IMR-90 (cell line): ENCODE measurements around the gene QKI. TPM values are rescaled to one million over a fixed set of nuclear protein-coding genes. Genes with fewer than 3 reads are reported as not detected.

Experiments used
- ATAC-seq: fragments of 200-7000 bp; cut with Tn5 transposase; 2 replicates; pipeline ENCODE4 v1.9.1; 2020; ENCODE audit warnings: low read depth, mild to moderate bottlenecking, moderate library complexity
- BruUV-seq: library from RNA; stranded (reverse); fragments of 400-500 nt; replicated peaks from 2 replicates; lab custom pipeline; 2021; lab: Mats Ljungman, UMichigan
- CTCF ChIA-PET: fragments of 300-600 bp; formaldehyde crosslinking; extraction: SDS; loops from one replicate; lab custom pipeline; 2021; ENCODE audit warnings: antibody characterized with exemption; lab: Yijun Ruan, JAX
- POLR2A ChIA-PET: fragments of 300-600 bp; sonication (Branson Sonifier 250); formaldehyde crosslinking; loops from one replicate; lab custom pipeline; 2022; ENCODE audit warnings: antibody characterized with exemption; ENCODE audit not compliant: unreplicated experiment; lab: Charles Lee
- DNase-seq: peaks from one replicate; pipeline ENCODE4 v3.0.0; 2013
- H2AFZ ChIP-seq: replicated peaks from 2 replicates; pipeline ENCODE3; 2013; ENCODE audit warnings: low read length, mild to moderate bottlenecking; ENCODE audit not compliant: poor library complexity
- H2AK5ac ChIP-seq: 2 replicates; pipeline ENCODE4 v1.6.1; 2013; ENCODE audit warnings: low read depth, low read length, inconsistent platforms
- H2AK9ac ChIP-seq: replicated peaks from 2 replicates; pipeline ENCODE3; 2013; ENCODE audit warnings: mild to moderate bottlenecking, low read depth, low read length, moderate library complexity; ENCODE audit not compliant: poor library complexity
- H2BK120ac ChIP-seq: 2 replicates; pipeline ENCODE4 v1.6.1; 2013; ENCODE audit warnings: low read depth, low read length, inconsistent platforms
- H2BK15ac ChIP-seq: 3 replicates; pipeline ENCODE4 v1.6.1; 2013; ENCODE audit warnings: low read depth, low read length, inconsistent platforms
- H2BK20ac ChIP-seq: 2 replicates; pipeline ENCODE4 v1.6.1; 2013; ENCODE audit warnings: low read depth, mild to moderate bottlenecking, inconsistent platforms, low read length, moderate library complexity
- H2BK5ac ChIP-seq: 2 replicates; pipeline ENCODE4 v1.6.1; 2013; ENCODE audit warnings: mild to moderate bottlenecking, low read depth, low read length, inconsistent platforms; ENCODE audit not compliant: poor library complexity, severe bottlenecking
- H3K14ac ChIP-seq: replicated peaks from 2 replicates; pipeline ENCODE4 v1.6.1; 2013; ENCODE audit warnings: low read depth, low read length, inconsistent platforms
- H3K18ac ChIP-seq: 2 replicates; pipeline ENCODE4 v1.6.1; 2013; ENCODE audit warnings: low read depth, low read length, control low read depth
- H3K23ac ChIP-seq: 2 replicates; pipeline ENCODE4 v1.6.1; 2013; ENCODE audit warnings: low read depth, low read length, inconsistent platforms
- H3K27ac ChIP-seq: 2 replicates; pipeline ENCODE4 v1.5.1; 2013; ENCODE audit warnings: mild to moderate bottlenecking, control low read depth, low read length; ENCODE audit not compliant: insufficient read depth
- H3K27me3 ChIP-seq: 2 replicates; pipeline ENCODE4 v1.6.1; 2013; ENCODE audit warnings: low read length; ENCODE audit not compliant: control insufficient read depth, insufficient read depth
- H3K36me3 ChIP-seq: 2 replicates; pipeline ENCODE4 v1.6.1; 2013; ENCODE audit warnings: low read length, mixed read lengths; ENCODE audit not compliant: control insufficient read depth, insufficient read depth
- H3K4ac ChIP-seq: 2 replicates; pipeline ENCODE4 v1.6.1; 2013; ENCODE audit warnings: low read depth, low read length, inconsistent platforms
- H3K4me1 ChIP-seq: 2 replicates; pipeline ENCODE4 v1.6.1; 2013; ENCODE audit warnings: low read length, mixed read lengths; ENCODE audit not compliant: control insufficient read depth, insufficient read depth
- H3K4me2 ChIP-seq: 2 replicates; pipeline ENCODE4 v1.6.1; 2013; ENCODE audit warnings: low read depth, mild to moderate bottlenecking, control low read depth, low read length, moderate library complexity
- H3K4me3 ChIP-seq: 2 replicates; pipeline ENCODE4 v1.5.1; 2013; ENCODE audit warnings: low read depth, mild to moderate bottlenecking, control low read depth, low read length, moderate library complexity; ENCODE audit not compliant: insufficient read depth
- H3K56ac ChIP-seq: 2 replicates; pipeline ENCODE4 v1.6.1; 2013; ENCODE audit warnings: low read length, inconsistent platforms; ENCODE audit not compliant: insufficient read depth; ENCODE audit errors: extremely low read depth
- H3K79me1 ChIP-seq, 2 experiments: 2 replicates each; pipeline ENCODE4 v1.6.1; 2013; ENCODE audit warnings: low read length in 2 of 2, inconsistent platforms in 1 of 2, low read depth in 1 of 2
- H3K9ac ChIP-seq: 2 replicates; pipeline ENCODE4 v1.6.1; 2013; ENCODE audit warnings: low read depth, low read length, control low read depth
- H3K9me1 ChIP-seq: 2 replicates; pipeline ENCODE4 v1.6.1; 2013; ENCODE audit warnings: low read length, inconsistent platforms; ENCODE audit not compliant: insufficient read depth
- H3K9me3 ChIP-seq: 2 replicates; pipeline ENCODE4 v1.6.1; 2013; ENCODE audit warnings: low read length; ENCODE audit not compliant: control insufficient read depth, insufficient read depth
- H4K20me1 ChIP-seq: 2 replicates; pipeline ENCODE4 v1.6.1; 2013; ENCODE audit warnings: low read length, inconsistent platforms; ENCODE audit not compliant: insufficient read depth
- H4K5ac ChIP-seq: 2 replicates; pipeline ENCODE4 v1.6.1; 2013; ENCODE audit warnings: mild to moderate bottlenecking, low read depth, low read length, control low read depth
- H4K8ac ChIP-seq, 2 experiments: 2 replicates each; pipeline ENCODE4 v1.6.1; 2013; ENCODE audit warnings: low read depth in 2 of 2, low read length in 2 of 2, control low read depth in 1 of 2, inconsistent platforms in 1 of 2
- H4K91ac ChIP-seq: 2 replicates; pipeline ENCODE4 v1.6.1; 2013; ENCODE audit warnings: low read depth, low read length, inconsistent platforms; ENCODE audit not compliant: insufficient read depth
- BHLHE40 ChIP-seq: fragments of 150-350 bp; IDR thresholded peaks from 2 replicates; pipeline ENCODE4 v1.6.1; 2016; ENCODE audit warnings: mild to moderate bottlenecking, low read depth, low read length
- CEBPB ChIP-seq: IDR thresholded peaks from 2 replicates; pipeline ENCODE4 v1.6.1; 2012; ENCODE audit warnings: low read depth, low read length, improper control_type of control experiment
- CHD1 ChIP-seq: IDR thresholded peaks from 2 replicates; pipeline ENCODE4 v1.6.1; 2012; ENCODE audit warnings: low read depth, low read length, improper control_type of control experiment
- CTCF ChIP-seq: conservative IDR thresholded peaks from 2 replicates; pipeline ENCODE4 v1.5.1; 2012; ENCODE audit warnings: mild to moderate bottlenecking, low read depth, low read length, improper control_type of control experiment
- FOS ChIP-seq: fragments of 150-350 bp; IDR thresholded peaks from 2 replicates; pipeline ENCODE4 v1.6.1; 2016; ENCODE audit warnings: low read depth, low read length
- MAFK ChIP-seq: IDR thresholded peaks from 2 replicates; pipeline ENCODE4 v1.6.1; 2012; ENCODE audit warnings: low read depth, low read length, improper control_type of control experiment
- MAZ ChIP-seq: IDR thresholded peaks from 2 replicates; pipeline ENCODE4 v1.6.1; 2012; ENCODE audit warnings: low read depth, mild to moderate bottlenecking, low read length, improper control_type of control experiment, moderate library complexity, borderline replicate concordance
- MXI1 ChIP-seq: IDR thresholded peaks from 2 replicates; pipeline ENCODE4 v1.6.1; 2012; ENCODE audit warnings: low read depth, mild to moderate bottlenecking, low read length, moderate library complexity, borderline replicate concordance
- NFE2L2 ChIP-seq: fragments of 150-350 bp; IDR thresholded peaks from 2 replicates; pipeline ENCODE4 v1.6.1; 2016; ENCODE audit warnings: low read depth, mild to moderate bottlenecking, low read length
- POLR2A ChIP-seq: IDR thresholded peaks from 2 replicates; pipeline ENCODE4 v1.6.1; 2012; ENCODE audit warnings: mild to moderate bottlenecking, low read depth, low read length
- RAD21 ChIP-seq: IDR thresholded peaks from 2 replicates; pipeline ENCODE4 v1.6.1; 2012; ENCODE audit warnings: low read length, improper control_type of control experiment
- RCOR1 ChIP-seq: IDR thresholded peaks from 2 replicates; pipeline ENCODE4 v1.6.1; 2012; ENCODE audit warnings: mild to moderate bottlenecking, low read length, improper control_type of control experiment; ENCODE audit not compliant: insufficient replicate concordance
- RFX5 ChIP-seq: IDR thresholded peaks from 2 replicates; pipeline ENCODE4 v1.8.0; 2012; ENCODE audit warnings: low read depth, mild to moderate bottlenecking, low read length, moderate library complexity
- SMC3 ChIP-seq: fragments of 150-350 bp; IDR thresholded peaks from 2 replicates; pipeline ENCODE4 v1.6.1; 2016; ENCODE audit warnings: low read depth, mild to moderate bottlenecking, antibody characterized with exemption, low read length, moderate library complexity
- WGBS, 2 experiments: methylation state at CpG; one replicate each; pipeline versions ENCODE4 v1.1.5 to v1.1.7; 2013; ENCODE audit warnings: missing lambda C conversion rate in 2 of 2; ENCODE audit not compliant: insufficient read length in 1 of 2; ENCODE audit errors: extremely low coverage in 2 of 2; 5-methylcytosine and 5-hydroxymethylcytosine counted together
- dilution Hi-C: fragments of 300-500 bp; cut with HindIII; formaldehyde crosslinking; loops from one replicate; pipeline ENCODE4 v1.14.3; 2018; ENCODE audit warnings: low sequenced_read_pairs; ENCODE audit not compliant: unreplicated experiment
- in situ Hi-C: fragments of 300-500 bp; cut with MboI; formaldehyde crosslinking; loops from 3 replicates; pipeline ENCODE4 v1.14.3; 2019; ENCODE audit warnings: low sequenced_read_pairs, inconsistent platforms, mixed read lengths
- intact Hi-C: fragments of 100-400 bp; cut with micrococcal nuclease; formaldehyde crosslinking; loops from 2 replicates; pipeline ENCODE4 v1.10.0; 2022
- polyA plus RNA-seq, 3 experiments: library from polyadenylated mRNA; depleted of rRNA; stranded (reverse); fragments of >200 nt; gene quantifications; 2 replicates each; pipeline ENCODE4 v1.2.3, GENCODE V29; 2012; ENCODE audit warnings: low replicate concordance in 1 of 3
- total RNA-seq: library from RNA; depleted of rRNA; stranded (reverse); fragments of >200 nt; gene quantifications from 2 replicates; pipeline ENCODE4 v1.2.3, GENCODE V29; 2012
- TF ChIP-seq, protein P1 (sequence below): fragments of 150-350 bp; IDR thresholded peaks from 2 replicates; pipeline ENCODE4 v1.6.1; 2016; ENCODE audit warnings: low read depth, mild to moderate bottlenecking, low read length, moderate library complexity, borderline replicate concordance
- TF ChIP-seq, protein P2 (sequence below): fragments of 150-350 bp; IDR thresholded peaks from 2 replicates; pipeline ENCODE4 v1.6.1; 2017; ENCODE audit warnings: mild to moderate bottlenecking, antibody characterized with exemption, low read length, low read depth

The QKI gene
- total and polyA plus RNA-seq, 2 of the 4 experiments (the other 2 are of a cell fraction) = 112 to 232 TPM

- H3K9me3 ChIP-seq = no peaks in the 10 kb centered on the region
- no peaks in the 10 kb centered on the region for H3K4me1 ChIP-seq
- no peak overlapping the region for H2BK120ac ChIP-seq
- H2BK15ac ChIP-seq = no peak overlapping the region
- H2AK9ac ChIP-seq = no peak overlapping the region
- no peak overlapping the region for H3K4me3 ChIP-seq
- no peak overlapping the region for H3K9ac ChIP-seq
- ChIA-PET CTCF (no interaction called here), POLR2A (no interaction called here)
- TF ChIP-seq, protein P1, sequence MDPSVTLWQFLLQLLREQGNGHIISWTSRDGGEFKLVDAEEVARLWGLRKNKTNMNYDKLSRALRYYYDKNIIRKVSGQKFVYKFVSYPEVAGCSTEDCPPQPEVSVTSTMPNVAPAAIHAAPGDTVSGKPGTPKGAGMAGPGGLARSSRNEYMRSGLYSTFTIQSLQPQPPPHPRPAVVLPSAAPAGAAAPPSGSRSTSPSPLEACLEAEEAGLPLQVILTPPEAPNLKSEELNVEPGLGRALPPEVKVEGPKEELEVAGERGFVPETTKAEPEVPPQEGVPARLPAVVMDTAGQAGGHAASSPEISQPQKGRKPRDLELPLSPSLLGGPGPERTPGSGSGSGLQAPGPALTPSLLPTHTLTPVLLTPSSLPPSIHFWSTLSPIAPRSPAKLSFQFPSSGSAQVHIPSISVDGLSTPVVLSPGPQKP = no peak
- TF ChIP-seq CHD1 (no peak), RFX5 (no peak), SMC3 (no peak), CEBPB (no peak), MAZ (no peak), POLR2A (no peak), FOS (no peak), MXI1 (no peak), BHLHE40 (no peak), NFE2L2 (no peak), RCOR1 (no peak), RAD21 (no peak), CTCF (no peak), MAFK (no peak)
- TF ChIP-seq, protein P2, sequence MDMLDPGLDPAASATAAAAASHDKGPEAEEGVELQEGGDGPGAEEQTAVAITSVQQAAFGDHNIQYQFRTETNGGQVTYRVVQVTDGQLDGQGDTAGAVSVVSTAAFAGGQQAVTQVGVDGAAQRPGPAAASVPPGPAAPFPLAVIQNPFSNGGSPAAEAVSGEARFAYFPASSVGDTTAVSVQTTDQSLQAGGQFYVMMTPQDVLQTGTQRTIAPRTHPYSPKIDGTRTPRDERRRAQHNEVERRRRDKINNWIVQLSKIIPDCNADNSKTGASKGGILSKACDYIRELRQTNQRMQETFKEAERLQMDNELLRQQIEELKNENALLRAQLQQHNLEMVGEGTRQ = no peak
- no peak overlapping the region for H3K4ac ChIP-seq
- 0 out of 2 replicates have a peak, but pooled peaks cover 2% of the 10 kb centered on the region for H3K9me1 ChIP-seq
- H3K18ac ChIP-seq = no peak overlapping the region
- H3K56ac ChIP-seq = no peak overlapping the region
- no TSS peak for BruUV-seq
- ATAC-seq (no peak), DNase-seq (no peak)
- intact Hi-C loops (no loop called here), dilution Hi-C loops (no loop called here), in situ Hi-C loops (no loop called here)
- H3K27ac ChIP-seq = no peak overlapping the region
- no CpG with 5 or more reads among the region's 3 CpGs for WGBS, 2 experiments
- peaks cover 10% of the 10 kb centered on the region for H3K36me3 ChIP-seq
- H3K27me3 ChIP-seq = no peaks in the 10 kb centered on the region
- H3K14ac ChIP-seq = no peak overlapping the region
- peaks cover 31 to 64% of the 10 kb centered on the region in 2 experiments for H3K79me1 ChIP-seq
- no peak overlapping the region for H2BK5ac ChIP-seq
- no peak overlapping the region for H2BK20ac ChIP-seq
- H2AK5ac ChIP-seq = no peak overlapping the region
- H4K8ac ChIP-seq = no peak overlapping the region
- no peak overlapping the region for H2AFZ ChIP-seq
- no peak overlapping the region for H4K91ac ChIP-seq
- H3K23ac ChIP-seq = no peak overlapping the region
- no peak overlapping the region for H3K4me2 ChIP-seq
- H4K20me1 ChIP-seq = peaks cover 1% of the 10 kb centered on the region; the same call in 1 of the 2 replicates
- no peak overlapping the region for H4K5ac ChIP-seq
Measured at GRCh38 chr6:163559661-163560060, 145.1 kb downstream of the QKI start.
